Measurements from ENCODE around the gene HYAL1. TPM values are rescaled to one million over a fixed set of nuclear protein-coding genes. Genes with fewer than 3 reads are reported as not detected.
A peak's percentile ranks its signal among the peaks of the same experiment; 100 is the strongest.

HYAL1 gene
- total and polyA plus RNA-seq, 8 donors: 2.1 to 41.3 (median 2.9) TPM

GRCh38 chr3:50325497-50326181, 22.3 kb upstream of the HYAL1 start:
- H3K36me3 ChIP-seq: peaks cover 0 to 34% of the 10 kb centered on the region in 2 donors
- TF ChIP-seq CTCF (IDR thresholded peaks at IDR 0.05): no peak
- no peak for DNase-seq
- no peaks in the 10 kb centered on the region for H3K9me3 ChIP-seq
- peaks cover 14 to 67% of the 10 kb centered on the region in 2 donors for H3K4me1 ChIP-seq
- no peaks in the 10 kb centered on the region for H3K27me3 ChIP-seq
- intact Hi-C loops (cut with DNase I): no loop called here
- no peak overlapping the region for H3K4me3 ChIP-seq
- ATAC-seq: no peak
- peak overlapping the region in 1 of 2 donors; percentile 93 for H3K27ac ChIP-seq

- Histone ChIP-seq H3K4me3 (no peak overlapping the region), H3K9me3 (no peaks in the 10 kb centered on the region), H3K27me3 (no peaks in the 10 kb centered on the region), H3K4me1 (peaks cover 19 to 73% of the 10 kb centered on the region in 2 donors), H3K27ac (peak overlapping the region in 1 of 2 donors; percentile 93), H3K36me3 (peaks cover 0 to 29% of the 10 kb centered on the region in 2 donors)
- ATAC-seq: no peak
- no peak for DNase-seq
- TF ChIP-seq CTCF (IDR thresholded peaks at IDR 0.05): no peak
- intact Hi-C loops (cut with DNase I): no loop called here
Measured at GRCh38 chr3:50325113-50325480, 21.7 kb upstream of the HYAL1 start.

- peaks cover 0 to 27% of the 10 kb centered on the region in 2 donors for H3K36me3 ChIP-seq
- intact Hi-C loops (cut with DNase I): no loop called here
- no peaks in the 10 kb centered on the region for H3K27me3 ChIP-seq
- H3K9me3 ChIP-seq: no peaks in the 10 kb centered on the region
- ATAC-seq (peak; percentile 4), DNase-seq (peak in 2 of 4 donors; percentile 69 to 90)
- H3K27ac ChIP-seq: peak overlapping the region; percentile 90 to 93
- H3K4me3 ChIP-seq: peak overlapping the region in 1 of 2 donors; percentile 91
- peaks cover 25 to 78% of the 10 kb centered on the region in 2 donors for H3K4me1 ChIP-seq
- peak; percentile 77 to 91 for TF ChIP-seq CTCF (IDR thresholded peaks at IDR 0.05)
Measured at GRCh38 chr3:50324351-50325112, 21.2 kb upstream of the HYAL1 start.

GRCh38 chr3:50323614-50324199, 20.3 kb upstream of the HYAL1 start:
- intact Hi-C loops (cut with DNase I): no loop called here
- DNase-seq (peak in 1 of 4 donors; percentile 39), ATAC-seq (no peak)
- Histone ChIP-seq H3K9me3 (no peaks in the 10 kb centered on the region), H3K36me3 (peaks cover 0 to 30% of the 10 kb centered on the region in 2 donors), H3K27me3 (no peaks in the 10 kb centered on the region), H3K27ac (peak overlapping the region; percentile 90 to 93), H3K4me1 (peaks cover 33 to 84% of the 10 kb centered on the region in 2 donors), H3K4me3 (peak overlapping the region in 1 of 2 donors; percentile 91)
- peak in 1 of 2 donors; percentile 17 for TF ChIP-seq CTCF (IDR thresholded peaks at IDR 0.05)

All from left lung (tissue), 10 donors.